ENCODE results near the gene CHSY3.

The CHSY3 gene

DNA sequence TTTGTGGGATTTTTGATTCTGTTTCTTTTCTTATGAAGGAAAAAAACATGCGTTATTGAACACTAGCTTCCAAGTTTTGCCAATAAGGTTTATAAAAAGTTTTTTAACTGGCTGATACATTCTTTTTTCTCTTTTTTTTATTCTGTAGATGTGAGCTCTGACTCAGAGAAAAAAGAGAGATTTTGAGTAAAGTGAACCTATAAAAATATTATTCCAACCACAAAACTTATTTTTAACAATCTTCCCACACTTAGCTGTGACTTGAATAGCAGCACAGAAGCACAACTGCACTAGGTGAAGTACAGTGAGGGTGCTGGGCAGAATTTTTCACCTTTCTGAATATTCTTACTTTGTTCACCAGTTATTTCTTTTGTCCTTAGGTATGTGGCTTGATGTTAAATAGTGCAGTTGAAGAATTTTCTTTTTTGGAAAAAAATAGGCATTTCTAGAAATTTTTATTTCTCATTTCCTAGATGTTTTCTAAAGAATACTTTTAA lies 41.6 kb downstream of the CHSY3 start:
- DNase-seq (ENCODE audit: low read depth in 2 of 3, low spot score in 1 of 3): no peak

DNA sequence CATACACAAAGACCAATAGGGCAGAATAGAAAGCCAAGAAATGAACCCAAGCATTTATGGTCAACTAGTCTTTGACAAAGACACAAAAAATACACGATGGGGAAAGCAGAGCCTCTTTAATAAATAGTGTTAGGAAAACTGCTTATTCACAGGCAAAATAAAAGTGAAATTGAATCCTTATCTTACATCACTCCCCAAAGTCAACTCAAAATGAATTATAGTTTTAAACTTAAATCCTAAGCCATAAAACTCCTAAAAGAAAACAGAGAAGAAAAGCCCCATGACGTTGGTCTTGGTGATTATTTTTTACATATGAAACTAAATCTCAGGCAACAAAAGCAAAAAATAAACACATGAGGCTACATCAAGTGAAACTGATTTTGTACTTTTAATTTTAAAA lies 46.8 kb downstream of the CHSY3 start:
- DNase-seq (ENCODE audit: low read depth in 2 of 3, low spot score in 1 of 3): no peak

DNA sequence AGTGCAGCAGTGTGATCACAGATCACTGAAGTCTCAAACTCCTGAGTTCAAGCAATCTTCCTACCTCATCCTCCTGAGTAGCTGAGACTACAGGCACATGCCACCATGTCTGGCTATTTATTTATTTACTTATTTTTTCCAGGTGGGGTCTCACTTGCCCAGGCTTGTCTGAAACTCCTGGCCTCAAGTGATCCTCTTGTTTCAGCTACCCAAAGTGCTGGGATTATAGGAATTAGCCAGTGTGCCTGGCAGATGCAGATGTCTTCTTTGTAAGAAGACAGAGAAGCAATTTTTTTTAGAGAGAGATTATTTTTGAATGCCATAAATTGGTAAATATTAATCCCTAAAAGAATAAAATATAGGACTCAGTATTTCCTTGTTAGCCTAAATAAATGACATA lies 54.3 kb downstream of the CHSY3 start:
- no peak for DNase-seq (ENCODE audit: low read depth in 2 of 3, low spot score in 1 of 3)

DNA sequence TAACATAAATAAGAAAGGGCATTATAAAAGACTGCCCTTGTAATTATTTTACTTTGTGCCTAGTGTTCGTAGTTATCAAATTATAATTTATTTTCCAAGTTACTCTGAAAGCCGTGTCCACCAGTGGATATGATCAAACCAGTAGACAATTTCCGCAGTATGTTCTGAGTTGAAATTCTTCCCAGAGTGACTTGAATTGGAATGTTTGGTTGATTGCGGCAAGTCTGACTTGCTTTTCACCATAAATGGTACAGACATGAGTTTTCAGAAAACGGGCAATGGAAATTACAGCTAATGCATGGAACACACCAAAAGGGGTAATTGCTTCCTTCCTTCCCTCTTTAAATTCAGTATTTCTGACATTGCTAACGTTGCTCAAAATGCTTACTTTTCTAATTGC lies 56.6 kb downstream of the CHSY3 start:
- DNase-seq (ENCODE audit: low read depth in 2 of 3, low spot score in 1 of 3): no peak

GRCh38 chr5:129962506-129962905 lies 58.2 kb downstream of the CHSY3 start:
- DNase-seq (ENCODE audit: low read depth in 2 of 3, low spot score in 1 of 3): no peak

GRCh38 chr5:129963359-129963758 lies 59.1 kb downstream of the CHSY3 start:
- DNase-seq (ENCODE audit: low read depth in 2 of 3, low spot score in 1 of 3): no peak

- no peak for DNase-seq (ENCODE audit: low read depth in 2 of 3, low spot score in 1 of 3)
Measured at GRCh38 chr5:129966071-129966470, 61.8 kb downstream of the CHSY3 start.

GRCh38 chr5:129971714-129972113 lies 67.4 kb downstream of the CHSY3 start:
- DNase-seq (ENCODE audit: low read depth in 2 of 3, low spot score in 1 of 3): no peak

GRCh38 chr5:129972465-129973141 lies 68.3 kb downstream of the CHSY3 start:
- DNase-seq (ENCODE audit: low read depth in 2 of 3, low spot score in 1 of 3): no peak

DNA sequence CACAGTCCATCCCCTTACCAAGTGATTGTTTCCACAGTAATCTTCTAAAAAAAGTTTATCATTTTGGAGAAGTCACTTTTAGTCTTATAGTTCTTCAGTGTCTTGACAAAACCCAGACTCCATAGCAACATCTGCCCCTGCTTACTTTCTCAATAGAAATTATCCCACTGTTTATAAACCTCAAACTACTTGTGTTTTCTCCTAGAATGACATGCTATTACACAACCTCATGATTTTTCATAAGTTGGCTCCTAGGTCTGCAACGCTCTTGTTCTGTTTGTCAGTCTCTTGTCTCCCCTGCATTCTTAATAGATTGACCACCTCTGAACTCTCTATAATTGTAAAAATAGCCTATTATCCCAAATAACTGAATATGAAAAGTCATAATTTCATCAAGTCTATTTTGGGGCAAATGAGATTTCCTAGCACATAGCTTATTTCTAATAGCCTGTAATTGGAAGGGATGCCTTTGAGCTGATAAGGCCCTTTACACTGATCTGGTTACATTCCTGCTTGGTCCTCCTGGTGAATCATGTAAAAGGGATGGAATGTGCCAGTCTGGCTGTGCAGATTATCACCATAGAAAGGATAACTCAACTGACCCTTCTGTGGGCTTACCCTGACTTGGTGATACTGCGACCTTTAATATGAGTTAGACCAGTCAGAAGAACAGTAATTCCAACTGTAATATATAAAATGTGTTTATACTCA lies 69.6 kb downstream of the CHSY3 start:
- DNase-seq (ENCODE audit: low read depth in 2 of 3, low spot score in 1 of 3): no peak

DNA sequence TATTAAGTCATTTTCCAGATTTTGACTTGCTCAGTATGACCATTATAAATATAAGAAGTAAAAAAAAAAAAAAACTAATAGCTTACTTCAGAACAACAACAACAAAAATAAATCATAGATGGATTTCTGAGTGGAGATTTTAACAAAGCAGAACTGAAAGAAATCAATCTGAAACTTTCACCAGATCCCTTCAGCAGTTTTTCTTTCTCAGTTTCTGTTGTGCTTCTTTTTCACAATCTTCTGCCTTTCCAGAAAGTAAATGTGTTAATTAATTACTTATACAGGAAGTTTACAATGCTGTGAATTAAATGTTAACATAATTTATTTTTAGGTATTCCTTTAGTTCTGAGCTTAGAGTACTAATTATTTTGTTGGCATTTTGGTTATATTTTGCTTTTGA lies 73.5 kb downstream of the CHSY3 start:
- no peak for DNase-seq (ENCODE audit: low read depth in 2 of 3, low spot score in 1 of 3)

GRCh38 chr5:129978270-129978669 lies 74.0 kb downstream of the CHSY3 start:
- DNase-seq (ENCODE audit: low read depth in 2 of 3, low spot score in 1 of 3): no peak

DNA sequence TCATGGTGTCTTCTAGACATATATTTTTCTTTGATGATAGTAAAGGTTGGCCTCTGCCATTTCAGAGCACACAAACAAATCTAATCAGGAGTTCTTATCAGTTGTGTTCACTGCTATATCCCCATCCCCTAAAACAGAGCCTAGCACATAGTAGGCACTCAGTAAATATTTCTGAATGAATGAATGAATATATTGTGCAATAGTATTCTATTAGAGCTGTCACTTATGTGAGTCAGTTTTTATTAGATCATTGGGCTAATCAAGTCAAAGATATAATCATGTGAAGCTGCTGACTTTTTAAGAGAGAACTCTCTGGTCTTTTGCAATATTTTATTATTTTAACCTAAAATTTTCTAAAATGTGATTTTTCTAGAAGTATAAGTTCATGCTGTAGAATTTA lies 84.2 kb downstream of the CHSY3 start:
- no peak for DNase-seq (ENCODE audit: low read depth in 2 of 3, low spot score in 1 of 3)

DNA sequence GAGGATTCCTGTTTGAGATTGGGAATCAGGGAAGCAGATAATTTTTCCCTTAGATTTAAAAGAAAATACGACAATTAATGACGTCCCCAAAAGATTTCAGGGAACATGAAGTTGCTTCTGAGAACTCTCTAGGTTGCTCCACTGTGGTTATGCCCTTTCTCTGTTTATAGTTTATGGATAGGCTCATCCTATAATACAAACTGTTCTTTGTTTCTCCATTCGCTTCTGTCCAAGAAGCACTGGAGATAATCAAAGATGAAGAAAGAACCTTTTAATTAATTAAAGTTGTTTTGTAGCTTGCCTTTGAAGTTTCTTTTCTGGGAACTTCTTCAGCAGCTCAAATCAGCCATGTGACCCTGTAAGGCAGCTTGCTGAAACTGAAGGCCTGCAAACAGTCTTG lies 87.5 kb downstream of the CHSY3 start:
- DNase-seq (ENCODE audit: low read depth in 2 of 3, low spot score in 1 of 3): no peak

DNA sequence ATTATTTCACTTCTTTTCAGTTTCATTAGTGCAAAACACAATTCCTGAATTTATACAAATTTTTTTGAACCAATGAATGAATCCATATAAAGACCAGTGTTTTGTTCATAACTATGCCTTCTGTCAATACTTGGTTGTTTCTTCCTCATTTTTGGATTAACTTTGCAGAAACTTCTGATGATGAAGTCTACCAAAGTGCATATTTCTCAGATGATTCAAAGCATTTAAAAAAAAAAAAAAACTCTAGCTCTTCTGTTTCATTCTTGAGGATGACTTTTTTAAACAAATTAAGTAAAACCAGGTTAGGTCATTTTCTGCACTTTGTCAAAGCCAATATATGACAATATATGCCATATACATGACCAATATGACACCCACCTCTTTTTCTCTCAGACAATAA lies 92.6 kb downstream of the CHSY3 start:
- DNase-seq (ENCODE audit: low read depth in 2 of 3, low spot score in 1 of 3): no peak

DNA sequence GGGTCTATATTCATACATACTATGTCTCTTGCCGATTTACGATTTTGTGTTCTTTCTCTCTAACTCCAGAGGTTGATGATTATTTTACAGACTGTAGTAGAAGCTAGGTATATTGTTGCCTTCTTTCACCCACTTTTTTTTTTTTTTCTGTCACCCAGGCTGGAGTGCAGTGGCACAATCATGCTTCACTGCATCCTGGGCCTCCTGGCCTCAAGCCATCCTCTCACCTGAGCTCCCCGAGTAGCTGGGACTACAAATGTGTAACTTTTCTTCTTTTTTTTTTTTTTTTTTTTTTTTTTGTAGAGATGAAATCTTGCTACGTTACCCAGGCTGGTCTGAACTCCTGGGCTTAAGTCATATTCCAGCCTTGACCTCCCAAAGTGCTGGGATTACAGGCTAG lies 96.2 kb downstream of the CHSY3 start:
- DNase-seq (ENCODE audit: low read depth in 2 of 3, low spot score in 1 of 3): no peak

GRCh38 chr5:130002183-130002582 lies 97.9 kb downstream of the CHSY3 start:
- no peak for DNase-seq (ENCODE audit: low read depth in 2 of 3, low spot score in 1 of 3)

DNA sequence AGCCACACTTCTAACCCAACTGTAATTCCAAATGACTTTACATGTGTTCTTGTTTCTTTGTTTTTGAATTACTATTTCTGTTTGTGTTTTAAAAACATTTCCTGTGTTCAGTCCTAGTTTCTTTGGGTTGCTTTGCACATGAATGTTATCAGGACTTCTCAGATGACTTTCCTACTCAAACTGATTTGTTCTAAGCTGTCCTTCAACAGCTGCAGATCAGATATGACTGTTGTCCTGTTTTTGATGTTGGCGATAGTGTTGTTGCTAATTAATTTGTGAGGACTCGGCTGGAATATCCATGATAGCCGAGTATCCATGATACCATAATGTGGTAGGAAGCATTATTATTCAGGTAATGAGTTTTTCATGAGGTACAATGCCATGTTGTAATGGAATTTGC lies 98.6 kb downstream of the CHSY3 start:
- DNase-seq (ENCODE audit: low read depth in 2 of 3, low spot score in 1 of 3): no peak

DNA sequence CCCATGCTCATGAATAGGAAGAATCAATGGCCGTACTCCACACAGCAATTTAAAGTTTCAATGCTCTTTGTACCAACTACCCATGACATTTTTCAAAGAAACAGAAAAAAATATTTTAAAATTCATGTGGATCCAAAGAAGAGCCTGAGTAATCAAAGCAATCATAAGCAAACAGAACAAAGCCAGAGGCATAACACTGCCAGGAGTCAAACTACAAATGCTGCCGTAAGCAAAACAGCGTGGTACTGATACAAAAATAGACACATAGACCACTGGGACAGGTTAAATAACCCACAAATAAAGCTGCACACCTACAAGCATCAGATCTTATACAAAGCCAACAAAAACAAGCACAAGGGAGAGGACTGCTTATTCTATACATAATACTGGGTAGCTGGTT lies 107.7 kb downstream of the CHSY3 start:
- DNase-seq (ENCODE audit: low read depth in 2 of 3, low spot score in 1 of 3): no peak

DNA sequence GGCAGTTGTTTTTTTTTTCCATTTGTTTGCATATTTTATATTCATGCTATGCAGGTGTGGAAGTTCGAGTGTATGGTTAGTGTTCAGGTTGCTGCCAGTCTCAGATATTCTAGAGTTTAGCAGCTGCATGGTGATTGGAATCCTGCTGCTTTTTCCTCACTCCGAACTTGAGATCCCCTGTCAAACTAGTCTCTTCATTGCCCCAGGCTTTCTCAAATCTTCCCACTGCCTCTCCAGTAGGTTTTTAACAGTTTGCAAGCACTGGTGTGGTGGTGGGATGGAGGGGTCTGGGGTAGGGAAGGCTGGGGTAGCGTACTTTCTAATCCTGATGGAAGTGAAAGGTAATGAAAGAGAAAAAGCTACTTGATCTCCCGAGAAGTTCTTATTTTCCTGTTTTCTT lies 112.9 kb downstream of the CHSY3 start:
- DNase-seq (ENCODE audit: low read depth in 2 of 3, low spot score in 1 of 3): no peak

DNA sequence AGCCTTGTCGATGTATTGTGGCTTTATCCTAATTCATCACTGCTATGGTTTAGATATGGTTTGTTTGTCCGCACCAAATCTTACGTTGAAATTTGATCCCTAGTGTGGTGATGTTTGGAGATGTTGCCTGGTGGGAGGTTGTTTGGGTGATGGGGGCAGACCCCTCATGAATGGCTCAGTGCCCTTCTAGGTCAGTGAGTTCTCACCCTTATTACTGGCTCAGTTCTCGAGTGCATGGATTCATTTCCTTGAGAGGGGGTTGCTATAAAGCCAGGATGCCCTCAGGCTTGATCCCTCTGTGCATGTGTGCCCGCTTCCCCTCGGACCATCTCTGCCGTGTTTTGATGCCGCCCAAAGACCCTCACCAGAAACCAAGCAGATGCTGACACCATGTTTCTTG lies 114.4 kb downstream of the CHSY3 start:
- DNase-seq (ENCODE audit: low read depth in 2 of 3, low spot score in 1 of 3): no peak

GRCh38 chr5:130021000-130021399 lies 116.7 kb downstream of the CHSY3 start:
- no peak for DNase-seq (ENCODE audit: low read depth in 2 of 3, low spot score in 1 of 3)

- no peak for DNase-seq (ENCODE audit: low read depth in 2 of 3, low spot score in 1 of 3)
Measured at GRCh38 chr5:130021876-130022275, 117.6 kb downstream of the CHSY3 start.

All from stimulated activated CD4-positive, alpha-beta T cell treated with anti-CD3 and anti-CD28 coated beads, Interleukin-12 subunit alpha, Interleukin-12 subunit beta, amount 100 ng/mL, for 48 hours (primary cell).